GM21825 (cell line): ENCODE results near the gene ZNF419.
"Not testable (repeated sequence)": the region's sequence is repeated elsewhere in the genome, so short reads cannot be mapped to it uniquely, and the experiment has no call there.

ENCODE experiments used
- ATAC-seq: cut with Tn5 transposase; IDR thresholded peaks from one replicate; pipeline ENCODE4 v1.9.1; 2021; ENCODE audit warnings: mild to moderate bottlenecking, moderate library complexity; ENCODE audit not compliant: unreplicated experiment

ZNF419 gene

DNA sequence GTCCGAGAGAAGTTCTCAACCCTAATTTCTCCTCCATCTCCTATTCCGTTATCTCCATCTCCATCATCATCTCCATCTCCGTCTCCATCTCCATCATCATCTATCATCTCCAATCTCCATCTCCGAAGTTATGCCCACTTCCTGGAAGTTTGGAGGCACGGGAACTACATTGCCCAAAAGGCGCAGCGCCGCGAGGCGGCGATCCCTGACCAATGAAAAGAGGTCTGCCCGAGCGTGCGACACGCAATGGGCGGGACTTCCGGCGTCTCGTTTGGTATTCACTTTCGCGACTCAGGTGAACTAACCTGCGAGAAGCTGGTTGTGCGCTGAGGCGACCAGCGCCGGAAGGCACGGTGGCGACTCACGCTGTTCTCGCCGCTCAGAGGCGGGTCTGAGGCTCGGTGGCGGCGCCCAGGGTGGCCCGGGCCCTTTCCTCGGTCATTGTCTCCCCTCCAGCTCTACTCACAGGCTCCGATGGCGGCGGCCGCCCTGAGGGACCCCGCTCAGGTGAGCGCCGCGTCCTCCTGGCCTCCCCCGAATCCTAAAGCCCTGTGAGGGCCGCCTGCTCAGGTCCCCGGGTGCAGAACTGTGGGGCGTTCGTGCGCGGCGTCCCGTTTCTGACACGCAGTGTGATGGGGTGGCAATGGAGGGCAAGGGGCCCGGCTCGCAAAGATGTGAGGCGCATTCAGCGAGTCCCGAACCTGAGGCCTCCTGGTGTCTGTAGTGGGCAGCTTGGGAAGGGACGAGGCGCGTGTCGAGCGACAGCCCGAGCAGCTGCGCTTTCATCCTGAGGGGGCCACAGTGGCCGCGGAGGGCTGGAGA is at the start of gene ZNF419:
Gene ZNF419, plus strand, starts transcription at position 274 of the 822 bp plus-strand sequence. Its CDS starts 201 bp downstream, at position 475.
- ATAC-seq: peak; percentile 86

GRCh38 chr19:57437931-57438330 is 49.6 kb upstream of the ZNF419 start:
- ATAC-seq: no peak

GRCh38 chr19:57438925-57439324 is 48.6 kb upstream of the ZNF419 start:
- no peak for ATAC-seq

GRCh38 chr19:57441979-57442752 is 45.4 kb upstream of the ZNF419 start:
- no peak for ATAC-seq

DNA sequence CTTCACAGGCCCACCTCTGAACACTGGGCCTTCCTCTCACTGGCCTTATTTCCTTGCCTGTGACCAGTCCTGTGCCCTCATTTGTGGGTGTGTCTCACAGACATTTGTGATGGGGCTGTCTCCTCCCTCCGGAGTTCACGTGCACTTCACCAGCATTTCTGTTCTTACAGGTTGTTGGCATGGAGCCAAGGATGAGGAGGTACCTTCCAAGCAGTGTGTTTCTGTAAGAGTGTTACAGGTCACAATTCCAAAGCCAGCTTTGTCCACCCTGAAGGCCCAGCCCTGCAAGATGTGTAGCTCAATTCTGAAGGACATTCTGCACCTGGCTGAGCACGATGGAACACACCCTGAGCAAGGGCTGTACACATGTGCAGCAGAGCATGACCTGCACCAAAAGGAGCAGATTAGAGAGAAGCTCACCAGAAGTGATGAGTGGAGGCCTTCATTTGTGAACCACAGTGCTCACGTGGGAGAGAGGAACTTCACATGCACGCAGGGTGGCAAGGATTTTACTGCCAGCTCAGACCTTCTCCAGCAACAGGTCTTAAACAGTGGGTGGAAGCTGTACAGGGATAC is 44.3 kb upstream of the ZNF419 start:
- ATAC-seq: no peak

DNA sequence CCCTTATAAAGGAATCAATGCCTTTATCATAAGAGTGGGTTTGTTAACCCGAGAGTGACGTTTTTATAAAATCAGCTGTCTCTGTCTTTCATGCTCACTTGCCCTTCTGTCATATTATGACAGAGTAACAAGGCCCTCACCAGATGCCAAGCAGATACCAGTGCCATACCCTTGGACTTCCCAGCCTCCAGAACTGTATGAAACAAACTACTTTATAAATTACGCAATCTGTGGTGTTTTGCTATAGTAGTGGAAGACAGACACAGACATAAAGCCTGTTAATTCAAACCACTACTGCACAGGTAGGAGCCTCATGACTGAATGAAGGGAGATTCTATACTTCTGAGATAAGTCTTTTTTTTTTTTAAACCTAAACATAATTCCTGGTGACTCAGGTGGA is 35.2 kb upstream of the ZNF419 start:
- ATAC-seq: no peak

DNA sequence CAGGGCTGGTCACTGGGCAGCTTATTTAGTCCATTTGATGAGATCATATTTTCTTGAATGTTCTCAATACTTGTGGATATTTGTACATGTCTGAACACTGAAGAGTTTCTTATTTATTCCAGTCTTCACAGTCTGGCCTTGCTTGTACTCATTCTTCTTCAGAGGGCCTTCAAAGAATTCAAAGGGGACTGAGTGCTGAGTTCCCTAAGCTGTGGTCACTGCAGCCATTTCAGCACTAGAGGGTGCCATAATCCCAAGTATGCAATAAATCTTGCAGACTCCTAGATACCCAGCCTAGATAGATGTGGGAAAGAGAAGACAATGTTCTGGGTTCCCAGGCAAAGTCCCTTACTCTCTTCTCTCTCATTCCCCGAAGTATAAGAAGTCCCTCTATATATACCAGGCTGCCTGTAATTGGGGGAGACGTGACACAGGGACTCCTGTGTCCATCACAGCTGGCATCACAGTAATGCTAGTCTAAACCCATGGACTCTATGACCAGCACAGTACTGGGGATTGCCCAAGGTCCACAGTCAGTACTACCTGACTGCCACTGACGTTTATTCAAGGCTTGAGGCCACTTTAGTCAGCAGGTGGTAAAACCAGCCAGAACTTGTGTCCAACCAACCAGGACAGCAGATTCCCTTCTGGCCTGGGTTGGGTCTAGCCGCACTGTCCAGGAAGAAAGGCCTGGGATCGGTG is 21.7 kb upstream of the ZNF419 start:
- no peak for ATAC-seq

DNA sequence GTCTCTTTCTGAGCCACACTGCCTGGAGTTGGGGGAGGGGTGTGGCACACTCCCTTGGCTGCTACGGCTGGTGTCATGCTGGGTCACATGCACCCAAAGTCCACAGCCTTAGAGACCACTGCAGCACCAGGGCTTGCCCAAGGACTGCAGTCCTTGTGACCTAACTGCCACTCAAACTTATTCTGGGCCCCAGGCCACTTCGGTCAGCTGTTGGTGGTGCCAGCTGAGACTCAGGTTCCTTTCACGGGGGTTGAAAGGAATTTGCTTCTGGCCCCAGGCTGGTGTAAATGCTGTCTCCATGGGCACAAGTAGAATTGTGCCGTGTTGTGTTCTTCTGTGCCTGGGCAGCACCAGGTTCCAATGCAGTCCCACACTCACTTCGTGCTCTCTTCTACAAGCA is 21.1 kb upstream of the ZNF419 start:
- no peak for ATAC-seq

- no peak for ATAC-seq
Measured at GRCh38 chr19:57473646-57474045, 13.9 kb upstream of the ZNF419 start.

- ATAC-seq: peak; percentile 95
Measured at GRCh38 chr19:57477191-57478008, 10.2 kb upstream of the ZNF419 start, which contains the start of gene ZNF772. Gene ZNF772, minus strand, starts transcription at chr19:57477566. Its CDS starts 257 bp downstream, at chr19:57477309.

GRCh38 chr19:57488299-57488644 is 722 bp downstream of the ZNF419 start:
- ATAC-seq: not testable (repeated sequence)

GRCh38 chr19:57499332-57499679 is 11.8 kb downstream of the ZNF419 start:
- not testable (repeated sequence) for ATAC-seq

- ATAC-seq: peak; percentile 98
Measured at GRCh38 chr19:57499680-57500395, 12.3 kb downstream of the ZNF419 start, which contains the start of gene ZNF773. Gene ZNF773, plus strand, starts transcription at chr19:57499938. Its CDS starts 143 bp downstream, at chr19:57500081.

DNA sequence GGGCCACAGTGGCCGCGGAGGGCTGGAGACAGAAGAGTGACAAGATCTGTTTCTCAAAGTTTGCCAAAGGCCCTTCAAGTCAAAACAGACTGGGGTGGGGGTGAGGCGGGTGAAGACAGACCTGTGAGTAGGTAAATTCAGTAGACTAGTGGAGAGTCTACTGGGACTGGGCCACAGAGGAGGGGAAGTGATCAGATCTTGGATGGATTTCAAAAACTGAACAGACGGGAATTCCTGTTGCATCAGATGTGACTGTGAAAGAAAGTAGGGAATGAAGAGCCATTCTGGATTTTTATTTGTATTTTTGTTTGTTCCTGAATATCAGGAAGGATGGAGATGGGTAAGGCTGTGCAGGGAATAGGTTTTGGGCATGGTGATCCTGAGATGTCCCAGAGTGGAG is 12.8 kb downstream of the ZNF419 start:
- ATAC-seq: not testable (repeated sequence)

- ATAC-seq: no peak
Measured at GRCh38 chr19:57506163-57506562, 18.6 kb downstream of the ZNF419 start.

GRCh38 chr19:57511484-57511883 is 23.9 kb downstream of the ZNF419 start:
- no peak for ATAC-seq

DNA sequence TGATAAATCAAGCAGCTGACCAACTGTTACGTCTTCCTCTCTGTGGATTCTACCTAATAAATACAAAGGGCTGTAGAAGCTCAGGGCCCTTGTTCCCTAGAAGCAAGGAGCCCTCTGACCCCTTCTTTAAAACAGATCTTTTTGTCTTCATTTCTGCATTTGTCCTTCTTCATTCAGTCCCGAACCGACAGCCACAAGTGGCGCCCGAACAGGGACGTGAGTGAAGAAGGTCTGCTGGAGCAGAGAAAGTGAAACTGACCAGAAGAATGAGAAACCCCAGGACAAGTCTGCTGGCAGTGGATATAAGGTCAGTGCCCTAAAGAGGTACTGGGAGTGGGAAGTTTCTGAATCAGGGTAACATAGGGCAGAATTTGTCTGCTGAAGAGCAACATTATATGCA is 25.3 kb downstream of the ZNF419 start:
- no peak for ATAC-seq

GRCh38 chr19:57515255-57515654 is 27.7 kb downstream of the ZNF419 start:
- ATAC-seq: no peak

- ATAC-seq: not testable (repeated sequence)
Measured at GRCh38 chr19:57518021-57518420, 30.5 kb downstream of the ZNF419 start.
